Measurements from ENCODE around the gene INTS11. TPM values are rescaled to one million over a fixed set of nuclear protein-coding genes. Genes with fewer than 3 reads are reported as not detected.
A peak's percentile ranks its signal among the peaks of the same experiment; 100 is the strongest.

The INTS11 gene
- total and polyA plus RNA-seq, 9 of the 15 experiments (the other 6 are each of a cell fraction or from before 2014, with no cell fraction given), result 3.6 to 183 (median 110) TPM

GRCh38 chr1:1307923-1308755, 16.3 kb downstream of the INTS11 start, which contains the start of the genes ACAP3 and PUSL1 (continued):
- TF ChIP-seq ETV6 (IDR thresholded peaks at IDR 0.05; ENCODE audit: borderline replicate concordance in 1 of 2, low read depth in 2 of 2, low read length in 1 of 2) (no peak), ETV6 (CRISPR knock-in tag; IDR thresholded peaks at IDR 0.05; ENCODE audit: borderline replicate concordance) (no peak), CTCF (IDR thresholded peaks at IDR 0.05 in 2 of 3, conservative IDR thresholded peaks at IDR 0.05 in 1 of 3; ENCODE audit: insufficient read depth in 2 of 3, low read depth in 1 of 3, low read length in 3 of 3) (peak in 1 of 3 experiments; percentile 2; a peak in 1 of 6 replicates), ZNF436 (CRISPR knock-in tag; IDR thresholded peaks at IDR 0.05) (no peak), BRF1 (IDR thresholded peaks at IDR 0.05; ENCODE audit: borderline replicate concordance, extremely low read depth, insufficient read length) (no peak), TCF3 (CRISPR knock-in tag; IDR thresholded peaks at IDR 0.05) (no peak; the same call in 1 of the 2 replicates), POLR2B (IDR thresholded peaks at IDR 0.05; ENCODE audit: low read depth, partially characterized antibody) (peak; percentile 21), BRD9 (IDR thresholded peaks at IDR 0.05; ENCODE audit: low read depth, partially characterized antibody) (no peak), MTA3 (IDR thresholded peaks at IDR 0.05; ENCODE audit: borderline replicate concordance) (peak; percentile 42; the same call in 1 of the 2 replicates), KLF1 (tag; IDR thresholded peaks at IDR 0.05) (peak; percentile 85), JUND (IDR thresholded peaks at IDR 0.05; ENCODE audit: borderline replicate concordance, low read depth, low read length) (peak; percentile 35; the same call in 1 of the 2 replicates), JUND (tag; IDR thresholded peaks at IDR 0.05; ENCODE audit: borderline replicate concordance, low read depth, low read length) (peak; percentile 31; the same call in 1 of the 3 replicates), JUNB (CRISPR knock-in tag; conservative IDR thresholded peaks at IDR 0.05) (no peak), ZKSCAN3 (CRISPR knock-in tag; IDR thresholded peaks at IDR 0.05) (no peak), FIP1L1 (IDR thresholded peaks at IDR 0.05; ENCODE audit: low read depth, low read length, poor library complexity, severe bottlenecking) (peak; percentile 97), NFXL1 (CRISPR knock-in tag; IDR thresholded peaks at IDR 0.05) (no peak), ZNF79 (CRISPR knock-in tag; IDR thresholded peaks at IDR 0.05; ENCODE audit: low read depth) (no peak), SETDB1 (IDR thresholded peaks at IDR 0.05; ENCODE audit: low read length) (no peak), XRCC3 (IDR thresholded peaks at IDR 0.05) (no peak), KDM5B (IDR thresholded peaks at IDR 0.05; ENCODE audit: insufficient replicate concordance, low read depth, low read length) (peak; percentile 58), HMGN3 (IDR thresholded peaks at IDR 0.05; ENCODE audit: borderline replicate concordance, extremely low read depth, insufficient read length, low read depth, low read length) (peak; percentile 37), ZNF174 (CRISPR knock-in tag; IDR thresholded peaks at IDR 0.05) (no peak), ZNF764 (CRISPR knock-in tag; IDR thresholded peaks at IDR 0.05; ENCODE audit: low read depth) (no peak), SREBF2 (CRISPR knock-in tag; IDR thresholded peaks at IDR 0.05) (no peak), SAFB2 (IDR thresholded peaks at IDR 0.05; ENCODE audit: borderline replicate concordance, low read depth, low read length, severe bottlenecking) (no peak), ZNF253 (CRISPR knock-in tag; conservative IDR thresholded peaks at IDR 0.05) (no peak), EP400 (IDR thresholded peaks at IDR 0.05) (peak; percentile 97), PHF20 (IDR thresholded peaks at IDR 0.05; ENCODE audit: partially characterized antibody) (peak; percentile 20), POU5F1 (IDR thresholded peaks at IDR 0.05; ENCODE audit: borderline replicate concordance, low read depth, low read length, partially characterized antibody) (no peak)

Measured in K562 (cell line).